Pancreas (tissue), 10 donors: ENCODE results near the gene CDC42EP5. TPM values are rescaled to one million over a fixed set of nuclear protein-coding genes. Genes with fewer than 3 reads are reported as not detected.
"Not testable (repeated sequence)": the region's sequence is repeated elsewhere in the genome, so short reads cannot be mapped to it uniquely, and the experiment has no call there.

Experiments
- ATAC-seq, 4 donors: fragments of 200-7000 bp; cut with Tn5 transposase; one replicate each; pipeline versions ENCODE4 v1.8.0 to v1.9.1; 2020; ENCODE audit warnings: mild to moderate bottlenecking in 4 of 4, moderate library complexity in 4 of 4
- DNase-seq, 6 donors: peaks; one replicate each; pipeline ENCODE4 v3.0.0-alpha.2; 2020
- FAIRE-seq: peaks from 2 replicates; lab custom pipeline; 2012; peaks lifted over from hg19 to GRCh38; lab: Jason Lieb, UNC
- H3K27ac ChIP-seq, 4 donors: fragments of 200-600 bp; sonication (generic); 1 replicate in 3 of 4; 2 replicates in 1 of 4; pipeline versions ENCODE4 v1.5.0 to v1.8.0; 2020
- H3K27me3 ChIP-seq, 4 donors: fragments of 200-600 bp; one replicate each; pipeline ENCODE4 v1.8.0; 2021
- H3K36me3 ChIP-seq, 3 donors: fragments of 200-600 bp; sonication (generic) in 1 of 3; one replicate each; pipeline versions ENCODE4 v1.5.0 to v1.8.0; 2020 to 2021
- H3K4me1 ChIP-seq, 3 donors: fragments of 200-600 bp; one replicate each; pipeline ENCODE4 v1.8.0; 2021
- H3K4me3 ChIP-seq, 4 donors: fragments of 200-600 bp; sonication (generic) in 2 of 4; one replicate each; pipeline versions ENCODE4 v1.5.0 to v1.8.0; 2020 to 2021
- H3K9me3 ChIP-seq, 4 donors: fragments of 200-600 bp; one replicate each; pipeline ENCODE4 v1.8.0; 2021
- CTCF ChIP-seq, 4 donors: fragments of 200-600 bp; sonication (generic) in 3 of 4; IDR thresholded peaks; one replicate each; pipeline versions ENCODE4 v1.5.0 to v1.8.0; 2021; ENCODE audit warnings: antibody characterized with exemption in 4 of 4
- WGBS, 2 donors: extraction: QIAGEN DNeasy Blood & Tissue Kit; methylation state at CpG; one replicate each; pipeline ENCODE4 v1.1.7; 2013; 5-methylcytosine and 5-hydroxymethylcytosine counted together
- intact Hi-C, 3 donors: fragments of 100-400 bp; cut with DNase I; formaldehyde crosslinking; loops; one replicate each; pipeline versions ENCODE4 v1.11.1 to v1.14.2; 2022
- polyA plus RNA-seq, 2 donors: library from polyadenylated mRNA; stranded (reverse); fragments of 200-250 nt; gene quantifications; one replicate each; pipeline ENCODE4 v1.2.3, GENCODE V29; 2013
- total RNA-seq, 6 donors: library from RNA; stranded (reverse); fragmentation: NEBNext Ultra II Directional in 4 of 6; extraction: Animal tissue kit (Norgen Biotek cat#: 25700) in 4 of 6; gene quantifications; one replicate each; pipeline versions ENCODE4 v1.2.1 to v1.2.4, GENCODE V29; 2021 to 2023
- donor health status: healthy with polysubstance abuse.
- donor health status: DM: no; HTN: no; CAD: no; lungs with moderate emphysema.
- donor health status: DM: no; HTN: no; CAD: no.
- donor health status: control.
- donor health status: control.
- donor health status: Bipolar disorder and iron deficiency.
- donor health status: DM: yes; HTN: yes; CAD: no.
- donor health status: DM: no; HTN: no; CAD: no.
- donor health status: DM: no; HTN: no; CAD: no.
- donor health status: DM: yes; HTN: yes; CAD: no.

The CDC42EP5 gene
- total and polyA plus RNA-seq, 8 donors, result 7.5 to 48.0 (median 15.7) TPM

- ATAC-seq, result peak; percentile 51 to 65 (median 58)
- no peak for FAIRE-seq
- Histone ChIP-seq H3K9me3 (no peaks in the 10 kb centered on the region), H3K36me3 (no peaks in the 10 kb centered on the region), H3K4me3 (peak overlapping the region; percentile 7 to 50 (median 36)), H3K27ac (peak overlapping the region; percentile 62 to 94 (median 78)), H3K27me3 (no peaks in the 10 kb centered on the region), H3K4me1 (peaks cover 19 to 35% (median 28%) of the 10 kb centered on the region in 3 donors)
- peak in 5 of 6 donors; percentile 63 to 85 (median 69) for DNase-seq
- intact Hi-C loops, result no loop called here
- no peak for TF ChIP-seq CTCF (IDR thresholded peaks at IDR 0.05)
- WGBS, 2 donors, result 6 to 19% methylated on average over 58 to 60 of the region's 60 CpGs
Measured at GRCh38 chr19:54470991-54471782, 1.9 kb downstream of the CDC42EP5 start.

GRCh38 chr19:54470276-54470887 lies 2.7 kb downstream of the CDC42EP5 start:
- intact Hi-C loops, result no loop called here
- peak overlapping the region in 2 of 4 donors; percentile 43 to 50 for H3K4me3 ChIP-seq
- DNase-seq (no peak), ATAC-seq (no peak), FAIRE-seq (no peak)
- H3K27ac ChIP-seq, result peak overlapping the region in 3 of 4 donors; percentile 62 to 94 (median 91)
- H3K9me3 ChIP-seq, result no peaks in the 10 kb centered on the region
- TF ChIP-seq CTCF (IDR thresholded peaks at IDR 0.05), result no peak
- 66 to 70% methylated on average over 10 of the region's 10 CpGs for WGBS, 2 donors
- peaks cover 19 to 38% (median 28%) of the 10 kb centered on the region in 3 donors for H3K4me1 ChIP-seq
- no peaks in the 10 kb centered on the region for H3K27me3 ChIP-seq
- H3K36me3 ChIP-seq, result no peaks in the 10 kb centered on the region

- no peaks in the 10 kb centered on the region for H3K9me3 ChIP-seq
- no peak for FAIRE-seq
- TF ChIP-seq CTCF (IDR thresholded peaks at IDR 0.05), result no peak
- no peak for ATAC-seq
- H3K4me3 ChIP-seq, result no peak overlapping the region
- H3K36me3 ChIP-seq, result no peaks in the 10 kb centered on the region
- H3K27me3 ChIP-seq, result no peaks in the 10 kb centered on the region
- peak overlapping the region in 2 of 4 donors; percentile 91 to 94 for H3K27ac ChIP-seq
- H3K4me1 ChIP-seq, result peaks cover 19 to 38% (median 28%) of the 10 kb centered on the region in 3 donors
- 37 to 41% methylated on average over 8 of the region's 8 CpGs for WGBS, 2 donors
- DNase-seq, result peak in 4 of 6 donors; percentile 61 to 84 (median 76)
- intact Hi-C loops, result no loop called here
Measured at GRCh38 chr19:54469496-54469934, 3.6 kb downstream of the CDC42EP5 start.

- H3K27me3 ChIP-seq, DNase-seq, ATAC-seq, intact Hi-C loops, H3K4me3 ChIP-seq, H3K9me3 ChIP-seq, FAIRE-seq: not testable (repeated sequence)
- peaks cover 0 to 11% (median 4%) of the 10 kb centered on the region in 3 donors for H3K36me3 ChIP-seq
- 96 to 97% methylated on average over 14 of the region's 14 CpGs for WGBS, 2 donors
- H3K27ac ChIP-seq, result peak overlapping the region in 1 of 4 donors; percentile 97
- peaks cover 30 to 52% (median 38%) of the 10 kb centered on the region in 3 donors for H3K4me1 ChIP-seq
Measured at GRCh38 chr19:54466110-54466480, 7.0 kb downstream of the CDC42EP5 start.

GRCh38 chr19:54465426-54466109 lies 7.5 kb downstream of the CDC42EP5 start:
- Histone ChIP-seq H3K27ac (peak overlapping the region in 2 of 4 donors; percentile 97 to 99), H3K9me3 (no peaks in the 10 kb centered on the region), H3K4me3 (peak overlapping the region in 2 of 4 donors; percentile 55 to 58), H3K36me3 (peaks cover 0 to 16% (median 9%) of the 10 kb centered on the region in 3 donors), H3K27me3 (no peaks in the 10 kb centered on the region), H3K4me1 (peaks cover 28 to 55% (median 36%) of the 10 kb centered on the region in 3 donors)
- no peak for TF ChIP-seq CTCF (IDR thresholded peaks at IDR 0.05)
- intact Hi-C loops, result no loop called here
- FAIRE-seq (no peak), ATAC-seq (no peak), DNase-seq (peak in 3 of 6 donors; percentile 51 to 76 (median 63))
- 76 to 81% methylated on average over 42 to 49 of the region's 49 CpGs for WGBS, 2 donors
